Left ventricle myocardium inferior (tissue), 1 donor: Measurements from ENCODE around the gene MEGF8. TPM values are rescaled to one million over a fixed set of nuclear protein-coding genes. Genes with fewer than 3 reads are reported as not detected.

Experiments used
- DNase-seq: peaks from one replicate; pipeline ENCODE4 v3.0.0-alpha.2; 2020
- H3K27ac ChIP-seq: fragments of 200-600 bp; replicated peaks from 2 replicates; pipeline ENCODE4 v1.8.0; 2021
- H3K27me3 ChIP-seq: fragments of 200-600 bp; 2 replicates; pipeline ENCODE4 v1.8.0; 2021; ENCODE audit warnings: low read depth
- H3K36me3 ChIP-seq: fragments of 200-600 bp; 2 replicates; pipeline ENCODE4 v1.8.0; 2021
- H3K4me1 ChIP-seq: fragments of 200-600 bp; 2 replicates; pipeline ENCODE4 v1.8.0; 2021
- H3K4me3 ChIP-seq: fragments of 200-600 bp; 2 replicates; pipeline ENCODE4 v1.8.0; 2021; ENCODE audit warnings: mild to moderate bottlenecking, moderate library complexity
- H3K9me3 ChIP-seq: fragments of 200-600 bp; replicated peaks from 2 replicates; pipeline ENCODE4 v1.8.0; 2021
- intact Hi-C: fragments of 100-400 bp; cut with micrococcal nuclease; formaldehyde crosslinking; loops from one replicate; pipeline ENCODE4 v1.11.0; 2022
- total RNA-seq: library from RNA; stranded (reverse); fragmentation: NEBNext Ultra II Directional; extraction: Animal tissue kit (Norgen Biotek cat#: 25700); gene quantifications from one replicate; pipeline ENCODE4 v1.2.1, GENCODE V29; 2021
- TF ChIP-seq, protein P1 (sequence below): fragments of 200-600 bp; IDR thresholded peaks from 2 replicates; pipeline ENCODE4 v1.8.0; 2021; ENCODE audit warnings: antibody characterized with exemption, mild to moderate bottlenecking, borderline replicate concordance
- donor health status: DM: no; HTN: yes; CAD: no; lungs with severe emphysema.

MEGF8 gene
- total RNA-seq, 1 donor from 2014 or later, result 34.3 TPM

- TF ChIP-seq, protein P1, sequence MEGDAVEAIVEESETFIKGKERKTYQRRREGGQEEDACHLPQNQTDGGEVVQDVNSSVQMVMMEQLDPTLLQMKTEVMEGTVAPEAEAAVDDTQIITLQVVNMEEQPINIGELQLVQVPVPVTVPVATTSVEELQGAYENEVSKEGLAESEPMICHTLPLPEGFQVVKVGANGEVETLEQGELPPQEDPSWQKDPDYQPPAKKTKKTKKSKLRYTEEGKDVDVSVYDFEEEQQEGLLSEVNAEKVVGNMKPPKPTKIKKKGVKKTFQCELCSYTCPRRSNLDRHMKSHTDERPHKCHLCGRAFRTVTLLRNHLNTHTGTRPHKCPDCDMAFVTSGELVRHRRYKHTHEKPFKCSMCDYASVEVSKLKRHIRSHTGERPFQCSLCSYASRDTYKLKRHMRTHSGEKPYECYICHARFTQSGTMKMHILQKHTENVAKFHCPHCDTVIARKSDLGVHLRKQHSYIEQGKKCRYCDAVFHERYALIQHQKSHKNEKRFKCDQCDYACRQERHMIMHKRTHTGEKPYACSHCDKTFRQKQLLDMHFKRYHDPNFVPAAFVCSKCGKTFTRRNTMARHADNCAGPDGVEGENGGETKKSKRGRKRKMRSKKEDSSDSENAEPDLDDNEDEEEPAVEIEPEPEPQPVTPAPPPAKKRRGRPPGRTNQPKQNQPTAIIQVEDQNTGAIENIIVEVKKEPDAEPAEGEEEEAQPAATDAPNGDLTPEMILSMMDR, result no peak
- H3K4me3 ChIP-seq, result peak overlapping the region; percentile 76
- no peaks in the 10 kb centered on the region for H3K27me3 ChIP-seq
- peaks cover 40% of the 10 kb centered on the region for H3K4me1 ChIP-seq
- H3K9me3 ChIP-seq, result no peaks in the 10 kb centered on the region
- peak overlapping the region; percentile 81 for H3K27ac ChIP-seq
- no peaks in the 10 kb centered on the region for H3K36me3 ChIP-seq
- intact Hi-C loops, result no loop called here
- no peak for DNase-seq
Measured at GRCh38 chr19:42397263-42398166, 72.1 kb downstream of the MEGF8 start.

DNA sequence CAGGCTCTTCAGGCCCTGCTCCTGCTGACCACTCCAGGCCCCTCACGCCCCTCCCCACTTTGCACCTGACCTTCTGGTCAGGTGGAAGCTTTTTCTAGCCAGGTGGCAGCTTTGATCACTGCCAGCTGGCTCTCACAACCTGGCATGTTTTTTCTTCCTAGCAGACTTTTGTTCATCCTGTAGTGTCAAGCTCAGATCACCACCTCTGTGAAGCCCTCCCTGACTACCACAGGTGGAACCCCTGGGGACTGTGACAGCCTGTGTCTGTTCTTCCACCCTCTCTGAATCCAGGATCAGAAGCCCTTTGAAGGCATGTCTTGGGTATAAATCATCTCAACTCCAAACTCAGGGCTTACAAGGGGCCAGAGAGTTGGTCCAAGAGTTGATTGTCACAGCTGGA lies 75.0 kb downstream of the MEGF8 start:
- intact Hi-C loops, result no loop called here
- TF ChIP-seq, protein P1, result no peak
- H3K36me3 ChIP-seq, result peaks cover 11% of the 10 kb centered on the region
- no peak overlapping the region for H3K27ac ChIP-seq
- no peaks in the 10 kb centered on the region for H3K9me3 ChIP-seq
- DNase-seq, result no peak
- H3K4me3 ChIP-seq, result no peak overlapping the region
- H3K4me1 ChIP-seq, result peaks cover 42% of the 10 kb centered on the region
- no peaks in the 10 kb centered on the region for H3K27me3 ChIP-seq

GRCh38 chr19:42401365-42402303 lies 76.2 kb downstream of the MEGF8 start:
- TF ChIP-seq, protein P1, result peak; percentile 84
- peaks cover 18% of the 10 kb centered on the region for H3K36me3 ChIP-seq
- H3K27me3 ChIP-seq, result no peaks in the 10 kb centered on the region
- peaks cover 36% of the 10 kb centered on the region for H3K4me1 ChIP-seq
- H3K27ac ChIP-seq, result peak overlapping the region; percentile 80
- intact Hi-C loops, result no loop called here
- H3K9me3 ChIP-seq, result no peaks in the 10 kb centered on the region
- peak; percentile 81 for DNase-seq
- peak overlapping the region; percentile 72 for H3K4me3 ChIP-seq

GRCh38 chr19:42402376-42403116 lies 77.1 kb downstream of the MEGF8 start:
- H3K27me3 ChIP-seq, result no peaks in the 10 kb centered on the region
- H3K36me3 ChIP-seq, result peaks cover 27% of the 10 kb centered on the region
- H3K27ac ChIP-seq, result peak overlapping the region; percentile 80
- H3K4me1 ChIP-seq, result peaks cover 32% of the 10 kb centered on the region
- H3K4me3 ChIP-seq, result peak overlapping the region; percentile 72
- no peak for DNase-seq
- H3K9me3 ChIP-seq, result no peaks in the 10 kb centered on the region
- intact Hi-C loops, result no loop called here
- TF ChIP-seq, protein P1, result no peak

GRCh38 chr19:42403586-42403985 lies 78.2 kb downstream of the MEGF8 start:
- H3K27ac ChIP-seq, result no peak overlapping the region
- peaks cover 34% of the 10 kb centered on the region for H3K36me3 ChIP-seq
- no peak overlapping the region for H3K4me3 ChIP-seq
- intact Hi-C loops, result no loop called here
- no peaks in the 10 kb centered on the region for H3K27me3 ChIP-seq
- H3K4me1 ChIP-seq, result peaks cover 26% of the 10 kb centered on the region
- DNase-seq, result no peak
- no peaks in the 10 kb centered on the region for H3K9me3 ChIP-seq
- TF ChIP-seq, protein P1, result no peak
